Measurements from ENCODE around the gene PLEKHG3.
A peak's percentile ranks its signal among the peaks of the same experiment; 100 is the strongest.

Gene PLEKHG3

GRCh38 chr14:64760146-64760755 lies 56.0 kb downstream of the PLEKHG3 start:
- H3K27ac ChIP-seq = no peak overlapping the region
- no peak for TF ChIP-seq ZFX (IDR thresholded peaks at IDR 0.05; ENCODE audit: borderline replicate concordance)
- TF ChIP-seq, protein P1, sequence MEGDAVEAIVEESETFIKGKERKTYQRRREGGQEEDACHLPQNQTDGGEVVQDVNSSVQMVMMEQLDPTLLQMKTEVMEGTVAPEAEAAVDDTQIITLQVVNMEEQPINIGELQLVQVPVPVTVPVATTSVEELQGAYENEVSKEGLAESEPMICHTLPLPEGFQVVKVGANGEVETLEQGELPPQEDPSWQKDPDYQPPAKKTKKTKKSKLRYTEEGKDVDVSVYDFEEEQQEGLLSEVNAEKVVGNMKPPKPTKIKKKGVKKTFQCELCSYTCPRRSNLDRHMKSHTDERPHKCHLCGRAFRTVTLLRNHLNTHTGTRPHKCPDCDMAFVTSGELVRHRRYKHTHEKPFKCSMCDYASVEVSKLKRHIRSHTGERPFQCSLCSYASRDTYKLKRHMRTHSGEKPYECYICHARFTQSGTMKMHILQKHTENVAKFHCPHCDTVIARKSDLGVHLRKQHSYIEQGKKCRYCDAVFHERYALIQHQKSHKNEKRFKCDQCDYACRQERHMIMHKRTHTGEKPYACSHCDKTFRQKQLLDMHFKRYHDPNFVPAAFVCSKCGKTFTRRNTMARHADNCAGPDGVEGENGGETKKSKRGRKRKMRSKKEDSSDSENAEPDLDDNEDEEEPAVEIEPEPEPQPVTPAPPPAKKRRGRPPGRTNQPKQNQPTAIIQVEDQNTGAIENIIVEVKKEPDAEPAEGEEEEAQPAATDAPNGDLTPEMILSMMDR (IDR thresholded peaks at IDR 0.05) = peak; percentile 86

DNA sequence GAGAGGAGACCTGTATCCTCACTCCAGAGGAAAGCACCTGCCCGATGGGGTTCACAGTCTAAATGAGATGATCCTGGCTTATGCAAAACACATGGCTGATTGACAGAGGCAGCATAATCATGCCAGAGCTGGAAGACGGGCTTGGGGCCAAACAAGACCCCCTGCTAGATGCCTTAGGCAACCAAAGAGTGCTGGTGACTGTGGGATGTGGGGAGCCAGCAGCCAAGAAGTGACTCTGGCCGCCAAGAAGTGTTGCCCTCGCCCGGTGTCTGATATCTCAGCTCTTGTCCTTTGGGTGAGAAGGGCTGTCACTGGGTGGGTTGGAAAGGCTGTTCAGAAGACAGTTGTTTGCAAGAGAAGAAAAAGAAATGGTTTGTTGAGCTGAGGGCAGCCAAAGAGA lies 56.7 kb downstream of the PLEKHG3 start:
- TF ChIP-seq, protein P1 (IDR thresholded peaks at IDR 0.05) = no peak
- TF ChIP-seq ZFX (IDR thresholded peaks at IDR 0.05; ENCODE audit: borderline replicate concordance) = no peak
- H3K27ac ChIP-seq = no peak overlapping the region; the same call in 1 of the 2 replicates

- TF ChIP-seq, protein P1 (IDR thresholded peaks at IDR 0.05) = peak; percentile 39
- no peak for TF ChIP-seq ZFX (IDR thresholded peaks at IDR 0.05; ENCODE audit: borderline replicate concordance)
- peak overlapping the region; percentile 38 for H3K27ac ChIP-seq
Observed at GRCh38 chr14:64761441-64762043, 57.3 kb downstream of the PLEKHG3 start.

DNA sequence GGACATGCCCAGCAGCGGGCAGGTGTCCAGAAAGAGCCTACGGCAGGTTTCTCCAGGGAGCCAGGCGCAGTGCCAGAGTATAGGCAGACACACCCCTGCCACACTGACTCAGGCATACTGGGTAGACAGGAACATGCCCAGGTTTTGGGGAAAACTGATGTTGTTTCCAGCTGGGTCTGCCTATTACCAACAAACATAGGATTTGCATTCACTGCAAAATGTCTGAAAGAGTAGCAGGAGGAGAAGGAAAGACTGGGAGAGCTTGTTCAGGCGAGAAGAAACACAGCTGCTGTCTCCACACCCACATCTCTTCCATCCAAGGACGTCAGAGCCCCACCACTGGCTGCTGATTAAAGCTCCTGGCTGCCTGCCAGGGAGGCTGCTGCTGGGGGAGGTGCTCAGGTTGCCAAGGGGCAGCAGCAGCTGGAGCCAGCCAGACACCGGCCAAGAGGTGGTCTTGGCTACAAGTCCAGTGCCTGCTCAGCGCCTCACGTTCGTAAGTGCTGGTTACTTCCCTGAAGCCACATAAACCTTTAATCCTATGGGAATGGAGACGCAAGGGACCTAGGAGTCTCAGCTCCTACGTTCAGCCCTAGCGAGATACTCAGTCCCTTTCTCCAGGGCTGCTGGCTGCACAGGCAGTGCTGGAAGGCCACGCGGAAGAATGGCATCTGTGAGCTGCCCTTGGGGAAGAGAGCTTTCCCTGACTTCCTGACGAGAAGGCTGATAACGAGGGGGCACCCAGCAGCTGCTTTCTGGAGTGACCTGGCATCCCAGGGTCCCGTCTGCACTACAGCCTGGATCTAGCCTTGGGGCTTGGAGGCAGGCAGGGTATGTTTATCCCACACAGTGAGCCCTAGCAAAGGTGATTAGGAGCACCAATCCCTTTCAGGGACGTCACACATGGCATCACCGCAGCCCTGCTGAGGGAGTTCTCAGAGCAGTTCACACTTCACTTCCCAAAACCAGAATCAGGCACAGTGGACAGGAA lies 58.1 kb downstream of the PLEKHG3 start:
- TF ChIP-seq ZFX (IDR thresholded peaks at IDR 0.05; ENCODE audit: borderline replicate concordance) = no peak
- TF ChIP-seq, protein P1 (IDR thresholded peaks at IDR 0.05) = no peak; the same call in 1 of the 2 replicates
- peak overlapping the region; percentile 38 for H3K27ac ChIP-seq

DNA sequence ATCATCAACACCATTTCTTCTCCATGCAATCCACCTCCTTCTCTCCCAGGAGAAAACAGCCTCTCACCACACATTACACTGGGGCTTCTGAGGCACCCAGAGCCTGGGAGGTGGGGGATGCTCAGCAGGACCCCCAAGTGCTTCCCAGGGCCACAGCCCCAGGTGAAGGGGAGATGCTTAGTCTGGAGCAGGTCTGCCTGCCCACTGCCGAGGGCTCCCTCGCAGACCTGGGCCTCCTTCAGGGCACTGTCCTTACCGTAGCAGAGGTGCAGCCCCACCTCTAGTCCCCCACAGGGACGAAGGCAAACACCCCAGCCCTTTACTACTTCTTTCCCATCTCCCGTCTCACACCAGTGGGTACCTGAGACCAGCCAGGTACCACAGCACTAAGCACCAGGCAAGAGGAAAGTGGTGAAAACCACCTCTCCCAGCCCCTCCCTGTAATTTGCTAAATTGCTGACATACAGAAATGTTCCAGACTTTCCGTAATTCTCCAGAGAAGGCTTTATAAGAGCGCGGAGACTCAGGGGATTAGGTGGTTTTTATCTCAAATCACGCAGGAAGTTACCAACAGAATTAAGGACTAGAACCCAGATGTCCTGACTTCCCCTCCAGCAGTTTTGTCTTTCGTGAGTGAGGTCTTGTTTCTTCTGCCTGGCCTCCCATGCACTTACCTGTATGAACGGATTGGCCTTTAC lies 59.0 kb downstream of the PLEKHG3 start:
- no peak overlapping the region for H3K27ac ChIP-seq
- TF ChIP-seq, protein P1 (IDR thresholded peaks at IDR 0.05) = no peak
- no peak for TF ChIP-seq ZFX (IDR thresholded peaks at IDR 0.05; ENCODE audit: borderline replicate concordance)

DNA sequence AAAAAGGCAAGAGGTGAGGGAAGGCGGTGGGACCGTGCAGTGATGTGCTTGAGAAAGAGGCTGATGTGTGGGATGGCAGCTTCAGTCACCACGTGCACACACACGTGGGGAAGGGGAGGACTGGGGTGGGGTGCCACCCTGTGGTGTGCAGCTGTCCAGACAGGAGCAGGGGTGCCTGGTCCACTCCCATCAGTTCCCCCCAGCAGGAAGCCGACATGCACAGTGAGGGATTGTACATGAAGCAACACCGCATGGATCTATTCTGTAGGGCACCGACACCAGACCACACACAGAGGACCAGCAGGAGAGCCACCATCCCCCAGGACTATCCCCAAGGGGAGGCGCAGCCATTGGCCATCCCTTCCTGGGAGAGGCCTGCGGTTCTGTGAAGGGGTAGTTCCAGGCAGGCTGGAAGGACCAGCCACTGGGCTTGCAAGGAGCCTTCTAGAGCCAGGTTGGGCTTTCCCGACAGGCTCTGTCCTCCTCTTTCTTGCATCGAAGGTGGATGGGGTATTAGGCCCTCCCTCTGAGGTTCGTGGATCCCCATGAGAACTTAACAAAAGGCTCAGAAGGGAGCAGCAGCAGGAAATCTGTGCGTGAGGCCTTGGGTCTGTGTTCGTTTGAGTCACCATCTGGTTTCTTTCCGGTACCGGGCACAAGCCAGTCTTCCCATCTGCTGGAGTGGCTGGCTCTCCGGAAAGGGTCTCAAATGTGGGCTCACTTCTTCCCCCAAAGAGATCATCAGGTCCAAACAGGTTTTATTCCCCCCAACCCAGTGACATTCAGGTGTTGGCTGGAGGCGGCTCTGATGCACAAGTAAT lies 59.8 kb downstream of the PLEKHG3 start:
- no peak overlapping the region for H3K27ac ChIP-seq
- TF ChIP-seq, protein P1 (IDR thresholded peaks at IDR 0.05) = no peak
- no peak for TF ChIP-seq ZFX (IDR thresholded peaks at IDR 0.05; ENCODE audit: borderline replicate concordance)

Data from 22Rv1 (cell line).